ENCODE measurements around the gene ZFR.
A peak's percentile ranks its signal among the peaks of the same experiment; 100 is the strongest.

The ZFR gene

GRCh38 chr5:32444431-32445286, at the start of gene ZFR:
ZFR (minus strand) TSS chr5:32444740; CDS start chr5:32444658, 82 bp downstream.
- peak within 1 kb of the TSS; percentile 78 for H3K4me3 ChIP-seq (ENCODE audit: low read length)
- no peak for TF ChIP-seq CTCF (conservative IDR thresholded peaks at IDR 0.05; ENCODE audit: low read depth, low read length)
- peak; percentile 53 for DNase-seq (ENCODE audit: low read depth)

- H3K4me3 ChIP-seq (ENCODE audit: low read length): no peak overlapping the region
- no peak for DNase-seq (ENCODE audit: low read depth)
- no peak for TF ChIP-seq CTCF (conservative IDR thresholded peaks at IDR 0.05; ENCODE audit: low read depth, low read length)
Measured at GRCh38 chr5:32490972-32491557, 46.5 kb upstream of the ZFR start.

- peak; percentile 71 for TF ChIP-seq CTCF (conservative IDR thresholded peaks at IDR 0.05; ENCODE audit: low read depth, low read length)
- H3K4me3 ChIP-seq (ENCODE audit: low read length): no peak overlapping the region
- no peak for DNase-seq (ENCODE audit: low read depth)
Measured at GRCh38 chr5:32489791-32490562, 45.4 kb upstream of the ZFR start.

GRCh38 chr5:32487424-32487823, 42.9 kb upstream of the ZFR start:
- DNase-seq (ENCODE audit: low read depth): no peak
- TF ChIP-seq CTCF (conservative IDR thresholded peaks at IDR 0.05; ENCODE audit: low read depth, low read length): no peak
- no peak overlapping the region for H3K4me3 ChIP-seq (ENCODE audit: low read length)

GRCh38 chr5:32487008-32487407, 42.5 kb upstream of the ZFR start:
- H3K4me3 ChIP-seq (ENCODE audit: low read length): no peak overlapping the region
- TF ChIP-seq CTCF (conservative IDR thresholded peaks at IDR 0.05; ENCODE audit: low read depth, low read length): no peak

GRCh38 chr5:32482193-32482592, 37.7 kb upstream of the ZFR start:
- no peak for DNase-seq (ENCODE audit: low read depth)
- TF ChIP-seq CTCF (conservative IDR thresholded peaks at IDR 0.05; ENCODE audit: low read depth, low read length): no peak
- H3K4me3 ChIP-seq (ENCODE audit: low read length): no peak overlapping the region

More at GRCh38 chr5:32487008-32487407, 42.5 kb upstream of the ZFR start:
- DNase-seq (ENCODE audit: low read depth): no peak
